ENCODE results near the gene SIT1.

SIT1 gene

GRCh38 chr9:35682051-35682450, 31.3 kb upstream of the SIT1 start:
- no peak overlapping the region for H3K4me2 ChIP-seq (ENCODE audit: low read length)
- no peaks in the 10 kb centered on the region for H3K4me1 ChIP-seq (ENCODE audit: control insufficient read depth in 1 of 2, insufficient read depth in 2 of 2, low read length in 2 of 2)
- peaks cover 36 to 46% of the 10 kb centered on the region in 2 experiments for H3K36me3 ChIP-seq (ENCODE audit: control insufficient read depth in 1 of 2, insufficient read depth in 2 of 2, low read length in 2 of 2)
- H2BK5ac ChIP-seq (ENCODE audit: low read depth, low read length, poor library complexity) = no peak overlapping the region
- no CpG with 5 or more reads among the region's 6 CpGs for WGBS (ENCODE audit: extremely low coverage, insufficient coverage, insufficient read length)
- no peak overlapping the region for H3K14ac ChIP-seq (ENCODE audit: low read length)
- H3K79me1 ChIP-seq (ENCODE audit: low read length) = no peaks in the 10 kb centered on the region
- H3K9ac ChIP-seq (ENCODE audit: low read length) = no peak overlapping the region
- H4K12ac ChIP-seq (ENCODE audit: low read depth, low read length) = no peak overlapping the region
- H3K23ac ChIP-seq (ENCODE audit: low read length) = no peak overlapping the region
- no peak overlapping the region for H4K8ac ChIP-seq (ENCODE audit: low read depth, low read length)
- no peak overlapping the region for H2BK12ac ChIP-seq (ENCODE audit: low read length)
- H4K91ac ChIP-seq (ENCODE audit: low read depth, low read length) = no peak overlapping the region
- H3K27me3 ChIP-seq (ENCODE audit: insufficient read depth, low read length) = no peaks in the 10 kb centered on the region
- no peak for DNase-seq
- no peak overlapping the region for H3K27ac ChIP-seq (ENCODE audit: low read depth, low read length)
- H3K4me3 ChIP-seq (ENCODE audit: low read depth, low read length) = no peak overlapping the region
- H2AFZ ChIP-seq (ENCODE audit: insufficient read depth, low read length, poor library complexity) = no peak overlapping the region
- H3K79me2 ChIP-seq (ENCODE audit: control insufficient read depth, insufficient read depth, low read length, poor library complexity) = no peaks in the 10 kb centered on the region
- H3K9me3 ChIP-seq (ENCODE audit: insufficient read depth, low read depth, low read length) = no peaks in the 10 kb centered on the region
- no peak overlapping the region for H3K18ac ChIP-seq (ENCODE audit: low read length)
- no peak overlapping the region for H3K4ac ChIP-seq (ENCODE audit: low read depth, low read length)
- H2AK5ac ChIP-seq (ENCODE audit: low read length) = no peak overlapping the region
- H2BK120ac ChIP-seq (ENCODE audit: insufficient read depth, low read length, poor library complexity) = no peak overlapping the region

- Histone ChIP-seq H3K79me2 (ENCODE audit: control insufficient read depth, insufficient read depth, low read length, poor library complexity) (no peaks in the 10 kb centered on the region), H3K27me3 (ENCODE audit: insufficient read depth, low read length) (no peaks in the 10 kb centered on the region), H3K4me3 (ENCODE audit: low read depth, low read length) (no peak overlapping the region), H3K79me1 (ENCODE audit: low read length) (no peaks in the 10 kb centered on the region), H3K4me1 (ENCODE audit: control insufficient read depth in 1 of 2, insufficient read depth in 2 of 2, low read length in 2 of 2) (no peaks in the 10 kb centered on the region), H2AFZ (ENCODE audit: insufficient read depth, low read length, poor library complexity) (no peak overlapping the region), H3K27ac (ENCODE audit: low read depth, low read length) (no peak overlapping the region), H2AK5ac (ENCODE audit: low read length) (no peak overlapping the region), H3K9me3 (ENCODE audit: insufficient read depth, low read depth, low read length) (no peaks in the 10 kb centered on the region), H2BK12ac (ENCODE audit: low read length) (no peak overlapping the region), H4K91ac (ENCODE audit: low read depth, low read length) (no peak overlapping the region), H3K4ac (ENCODE audit: low read depth, low read length) (no peak overlapping the region), H3K36me3 (ENCODE audit: control insufficient read depth in 1 of 2, insufficient read depth in 2 of 2, low read length in 2 of 2) (peaks cover 36 to 46% of the 10 kb centered on the region in 2 experiments), H4K8ac (ENCODE audit: low read depth, low read length) (no peak overlapping the region), H2BK120ac (ENCODE audit: insufficient read depth, low read length, poor library complexity) (no peak overlapping the region), H3K23ac (ENCODE audit: low read length) (no peak overlapping the region), H2BK5ac (ENCODE audit: low read depth, low read length, poor library complexity) (no peak overlapping the region), H4K12ac (ENCODE audit: low read depth, low read length) (no peak overlapping the region), H3K4me2 (ENCODE audit: low read length) (no peak overlapping the region), H3K9ac (ENCODE audit: low read length) (no peak overlapping the region), H3K18ac (ENCODE audit: low read length) (no peak overlapping the region), H3K14ac (ENCODE audit: low read length) (no peak overlapping the region)
- WGBS (ENCODE audit: extremely low coverage, insufficient coverage, insufficient read length) = no CpG with 5 or more reads among the region's 3 CpGs
- DNase-seq = no peak
These were observed 30.7 kb upstream of the SIT1 start for GRCh38 chr9:35681341-35682002.

GRCh38 chr9:35680331-35681105, 29.8 kb upstream of the SIT1 start:
- WGBS (ENCODE audit: extremely low coverage, insufficient coverage, insufficient read length) = no CpG with 5 or more reads among the region's 15 CpGs
- Histone ChIP-seq H2AFZ (ENCODE audit: insufficient read depth, low read length, poor library complexity) (no peak overlapping the region), H3K9me3 (ENCODE audit: insufficient read depth, low read depth, low read length) (no peaks in the 10 kb centered on the region), H2BK120ac (ENCODE audit: insufficient read depth, low read length, poor library complexity) (no peak overlapping the region), H3K9ac (ENCODE audit: low read length) (no peak overlapping the region), H3K79me1 (ENCODE audit: low read length) (peaks cover 3% of the 10 kb centered on the region), H3K4me2 (ENCODE audit: low read length) (no peak overlapping the region), H3K14ac (ENCODE audit: low read length) (no peak overlapping the region), H2BK5ac (ENCODE audit: low read depth, low read length, poor library complexity) (no peak overlapping the region), H3K4ac (ENCODE audit: low read depth, low read length) (no peak overlapping the region), H3K27ac (ENCODE audit: low read depth, low read length) (no peak overlapping the region), H4K91ac (ENCODE audit: low read depth, low read length) (no peak overlapping the region), H3K4me3 (ENCODE audit: low read depth, low read length) (no peak overlapping the region), H3K79me2 (ENCODE audit: control insufficient read depth, insufficient read depth, low read length, poor library complexity) (no peaks in the 10 kb centered on the region), H2AK5ac (ENCODE audit: low read length) (no peak overlapping the region), H3K18ac (ENCODE audit: low read length) (no peak overlapping the region), H3K23ac (ENCODE audit: low read length) (no peak overlapping the region), H2BK12ac (ENCODE audit: low read length) (no peak overlapping the region), H3K4me1 (ENCODE audit: control insufficient read depth in 1 of 2, insufficient read depth in 2 of 2, low read length in 2 of 2) (peaks cover 5 to 8% of the 10 kb centered on the region in 2 experiments), H3K36me3 (ENCODE audit: control insufficient read depth in 1 of 2, insufficient read depth in 2 of 2, low read length in 2 of 2) (peaks cover 31 to 40% of the 10 kb centered on the region in 2 experiments), H3K27me3 (ENCODE audit: insufficient read depth, low read length) (no peaks in the 10 kb centered on the region), H4K12ac (ENCODE audit: low read depth, low read length) (no peak overlapping the region), H4K8ac (ENCODE audit: low read depth, low read length) (no peak overlapping the region)
- no peak for DNase-seq

GRCh38 chr9:35679766-35680330, 29.1 kb upstream of the SIT1 start:
- H3K27ac ChIP-seq (ENCODE audit: low read depth, low read length) = no peak overlapping the region
- peaks cover 3% of the 10 kb centered on the region for H3K79me1 ChIP-seq (ENCODE audit: low read length)
- H3K18ac ChIP-seq (ENCODE audit: low read length) = no peak overlapping the region
- no peak overlapping the region for H2AK5ac ChIP-seq (ENCODE audit: low read length)
- DNase-seq = no peak
- H2BK12ac ChIP-seq (ENCODE audit: low read length) = no peak overlapping the region
- no CpG with 5 or more reads among the region's 8 CpGs for WGBS (ENCODE audit: extremely low coverage, insufficient coverage, insufficient read length)
- H3K4me2 ChIP-seq (ENCODE audit: low read length) = no peak overlapping the region
- H2BK5ac ChIP-seq (ENCODE audit: low read depth, low read length, poor library complexity) = no peak overlapping the region
- H3K9ac ChIP-seq (ENCODE audit: low read length) = no peak overlapping the region
- no peak overlapping the region for H2BK120ac ChIP-seq (ENCODE audit: insufficient read depth, low read length, poor library complexity)
- H3K36me3 ChIP-seq (ENCODE audit: control insufficient read depth in 1 of 2, insufficient read depth in 2 of 2, low read length in 2 of 2) = peaks cover 24 to 33% of the 10 kb centered on the region in 2 experiments
- H3K9me3 ChIP-seq (ENCODE audit: insufficient read depth, low read depth, low read length) = no peaks in the 10 kb centered on the region
- H3K27me3 ChIP-seq (ENCODE audit: insufficient read depth, low read length) = no peaks in the 10 kb centered on the region
- H4K91ac ChIP-seq (ENCODE audit: low read depth, low read length) = no peak overlapping the region
- H3K14ac ChIP-seq (ENCODE audit: low read length) = no peak overlapping the region
- no peak overlapping the region for H2AFZ ChIP-seq (ENCODE audit: insufficient read depth, low read length, poor library complexity)
- H4K8ac ChIP-seq (ENCODE audit: low read depth, low read length) = no peak overlapping the region
- no peak overlapping the region for H3K4ac ChIP-seq (ENCODE audit: low read depth, low read length)
- no peak overlapping the region for H3K23ac ChIP-seq (ENCODE audit: low read length)
- peaks cover 5 to 11% of the 10 kb centered on the region in 2 experiments for H3K4me1 ChIP-seq (ENCODE audit: control insufficient read depth in 1 of 2, insufficient read depth in 2 of 2, low read length in 2 of 2)
- peak overlapping the region; percentile 20 for H3K4me3 ChIP-seq (ENCODE audit: low read depth, low read length)
- H4K12ac ChIP-seq (ENCODE audit: low read depth, low read length) = no peak overlapping the region
- H3K79me2 ChIP-seq (ENCODE audit: control insufficient read depth, insufficient read depth, low read length, poor library complexity) = no peaks in the 10 kb centered on the region

Measured in trophoblast cell (in vitro differentiated cells and primary cell).